ENCODE data around the gene SLC35F1.

GRCh38 chr6:118240878-118241528 lies 333.9 kb downstream of the SLC35F1 start:
- no peak for TF ChIP-seq CTCF (optimal IDR thresholded peaks at IDR 0.05 in 1 of 3, IDR thresholded peaks at IDR 0.05 in 1 of 3, conservative IDR thresholded peaks at IDR 0.05 in 1 of 3; ENCODE audit: extremely low read depth in 1 of 3, insufficient read depth in 2 of 3, low read length in 3 of 3)
- TF ChIP-seq EZH2 (IDR thresholded peaks at IDR 0.05; ENCODE audit: low read length), result no peak
